ELF-1 (cell line): ENCODE results near the gene PRR33.

Source experiments
- DNase-seq: peaks from one replicate; pipeline ENCODE4 v3.0.0-alpha.2; 2016; ENCODE audit warnings: low read depth, low spot score

Gene PRR33

DNA sequence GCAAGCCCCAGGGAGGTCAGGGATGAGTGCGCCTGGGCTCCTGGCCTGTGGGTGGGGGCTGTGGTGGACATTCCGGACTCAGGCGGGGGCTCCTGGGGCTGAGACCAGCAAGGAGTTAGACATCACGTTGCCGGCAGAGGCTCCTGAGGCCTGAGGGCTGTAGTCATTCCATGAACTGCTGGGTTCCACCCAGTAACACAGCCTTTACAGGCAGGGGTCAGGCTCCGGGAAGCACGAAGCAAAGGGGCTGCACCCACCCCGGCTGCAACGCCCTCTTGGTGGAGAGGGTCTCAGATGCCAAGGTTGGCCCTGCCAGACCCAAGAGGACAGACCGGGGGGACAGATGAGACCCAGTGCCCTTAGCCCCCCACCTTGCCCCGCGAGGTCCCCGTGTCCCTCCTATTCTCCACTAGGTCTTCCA lies 36.8 kb upstream of the PRR33 start:
- DNase-seq, result peak; percentile 53

DNA sequence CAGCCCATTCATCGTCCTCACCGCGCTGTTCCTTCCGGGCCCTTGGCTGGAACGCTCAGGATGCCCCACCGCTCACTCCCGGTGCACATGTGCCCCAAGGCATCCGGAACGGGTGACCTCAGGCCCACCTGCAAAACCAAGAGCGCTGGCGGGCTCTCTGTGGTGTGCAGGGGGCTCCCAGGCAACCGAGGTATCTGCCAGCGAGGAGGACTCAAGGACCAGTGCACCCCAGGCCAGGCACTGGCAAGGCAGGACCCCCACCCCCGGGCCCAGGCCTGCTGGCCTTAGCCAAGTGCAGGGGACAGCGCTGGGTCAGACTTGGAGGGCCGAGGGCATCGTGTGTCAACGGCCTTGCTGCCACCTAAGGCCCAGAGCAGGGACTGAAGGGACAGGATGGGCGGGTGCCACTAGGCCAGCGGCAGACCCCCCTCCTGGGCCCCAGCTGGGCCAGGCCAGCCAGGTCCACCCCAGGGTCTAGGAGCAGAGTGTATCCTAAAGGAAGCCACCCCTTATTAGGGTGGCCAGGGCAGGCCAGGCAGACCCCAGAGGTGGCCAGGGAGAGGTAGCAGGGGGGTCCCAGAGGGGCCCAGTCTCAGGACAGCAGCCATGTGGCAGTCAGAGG lies 36.3 kb upstream of the PRR33 start:
- no peak for DNase-seq

DNA sequence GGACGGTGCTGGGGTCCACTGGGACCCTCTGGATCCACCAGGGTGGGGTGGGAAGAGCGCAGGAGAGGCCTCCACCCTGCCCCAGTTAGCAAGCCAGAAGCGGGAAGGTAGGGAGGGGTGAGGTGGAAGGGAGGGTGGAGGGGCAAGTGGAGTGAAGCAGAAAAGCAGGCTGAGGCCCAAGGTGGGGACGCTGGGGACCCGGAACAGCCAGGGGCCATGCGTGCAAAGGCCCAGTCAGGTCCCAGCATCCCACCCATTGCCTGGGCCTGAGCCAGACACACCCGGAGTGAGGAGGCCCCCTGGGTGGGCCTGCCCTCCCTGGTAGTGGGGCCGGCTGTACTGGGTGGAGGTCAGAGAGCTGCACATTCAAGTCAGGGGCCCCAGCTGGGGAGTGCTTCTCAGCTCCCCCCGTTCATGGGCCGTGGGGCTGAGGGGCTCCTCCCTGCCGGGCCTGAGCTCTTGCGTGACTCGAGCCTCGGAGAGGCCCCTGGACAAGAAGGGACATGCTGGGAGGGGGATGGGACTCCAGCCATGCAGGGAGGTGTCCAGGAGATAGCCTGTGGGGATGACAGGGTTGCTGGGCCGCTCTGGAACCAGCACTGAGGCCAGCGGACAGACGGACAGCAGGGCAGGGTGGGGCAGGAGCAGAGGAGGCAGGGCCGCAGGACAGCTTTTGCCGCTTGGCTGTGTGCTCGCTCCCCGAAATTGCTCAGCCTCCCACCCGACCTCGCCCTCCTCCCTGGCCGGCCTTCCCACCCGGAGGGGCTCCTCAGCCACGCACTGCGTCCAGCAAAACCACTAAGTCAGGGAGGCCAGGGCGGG lies 35.5 kb upstream of the PRR33 start:
- peak; percentile 46 for DNase-seq

GRCh38 chr11:1926156-1927025 lies 34.7 kb upstream of the PRR33 start:
- DNase-seq, result peak; percentile 44

- DNase-seq, result no peak
These were observed 33.9 kb upstream of the PRR33 start for GRCh38 chr11:1925373-1926155.

DNA sequence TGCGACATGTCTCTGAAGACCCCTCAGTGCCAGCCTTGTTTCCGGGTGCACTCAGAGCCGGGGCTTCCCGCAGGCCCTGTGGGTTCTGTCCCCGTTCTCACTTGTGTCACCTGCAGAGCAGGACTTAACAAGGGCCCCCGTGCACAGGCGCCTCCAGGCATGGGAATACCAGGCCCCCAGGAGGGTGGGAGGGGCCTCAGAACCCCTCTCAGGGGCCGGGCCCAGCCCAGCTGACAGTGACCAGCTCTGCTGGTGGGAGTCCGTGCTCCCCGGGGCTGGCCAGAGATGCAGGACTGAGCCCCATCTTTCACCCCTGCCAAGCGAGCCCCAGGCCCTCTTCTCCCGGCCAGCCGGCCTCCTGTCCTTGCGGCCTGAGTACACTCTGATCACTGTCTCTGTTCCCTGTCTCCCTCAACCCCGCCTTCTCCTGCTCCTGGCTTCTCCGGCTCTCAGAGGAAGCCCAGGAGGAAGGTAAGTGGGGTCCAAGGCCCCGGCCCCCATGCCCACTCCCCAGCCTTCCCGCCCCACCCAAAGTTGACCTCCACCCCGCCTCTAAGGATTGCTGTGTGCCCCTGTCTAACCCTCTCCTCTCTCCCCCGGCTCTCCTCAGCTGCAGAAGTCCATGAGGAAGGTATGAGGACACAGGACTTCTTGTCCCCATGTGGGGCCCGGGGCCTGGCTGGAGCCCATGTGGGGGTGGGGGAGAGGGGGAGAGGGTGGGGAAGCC lies 33.1 kb upstream of the PRR33 start:
- no peak for DNase-seq

DNA sequence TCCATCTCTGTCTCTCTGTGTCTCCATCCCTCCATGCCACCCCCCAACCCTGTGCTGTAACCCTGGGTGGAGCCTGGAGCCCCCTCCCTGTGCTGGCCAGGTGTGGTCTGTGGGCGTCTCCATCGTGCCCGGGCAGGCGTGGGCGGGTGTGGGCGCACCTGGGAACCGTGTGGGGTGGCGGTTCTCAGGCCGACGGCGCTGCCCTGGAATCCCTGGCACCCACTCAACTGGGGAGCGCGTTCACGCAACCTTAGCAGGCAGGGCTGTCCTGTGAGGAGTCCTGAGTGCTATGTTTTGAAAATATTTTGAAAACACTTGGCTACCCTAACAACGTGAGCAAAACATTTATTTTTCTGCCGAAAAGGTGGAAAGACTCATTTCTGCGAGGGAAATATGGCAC lies 32.5 kb upstream of the PRR33 start:
- DNase-seq, result no peak

DNA sequence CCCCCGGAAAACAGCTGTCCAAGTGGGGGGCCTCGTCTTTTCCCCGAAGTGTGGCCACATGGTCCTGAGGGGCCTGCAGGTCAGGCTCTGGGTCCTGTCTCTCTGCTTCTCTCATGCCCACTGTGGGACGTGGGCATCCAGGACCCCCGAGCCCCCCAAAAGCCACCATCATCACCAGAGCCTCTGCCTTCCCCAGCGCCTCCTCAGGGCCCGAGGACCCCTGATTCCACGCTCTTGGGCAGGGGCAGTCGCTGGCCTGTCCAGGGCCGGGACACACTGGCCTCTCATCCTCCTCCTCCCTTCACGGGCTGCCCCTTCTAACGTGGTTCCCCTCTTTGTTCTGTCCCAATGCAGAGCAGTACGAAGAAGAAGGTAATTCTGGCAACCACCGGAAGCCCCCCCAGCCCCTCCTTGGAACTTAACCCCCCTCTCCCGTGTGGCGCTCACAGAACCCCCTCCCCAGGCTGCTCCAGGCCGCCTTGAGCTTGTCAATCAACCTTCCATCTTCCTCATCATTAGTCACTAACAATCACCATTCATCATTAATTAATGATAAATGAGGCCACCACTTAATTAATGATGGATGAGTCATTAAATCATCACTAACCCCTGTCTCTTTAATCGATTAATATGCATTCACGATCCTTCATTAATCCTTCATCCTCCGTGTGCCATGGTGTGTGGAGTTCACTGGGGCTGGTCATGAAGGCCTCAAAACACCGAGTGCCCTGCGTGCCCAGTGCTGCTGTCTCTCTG lies 31.7 kb upstream of the PRR33 start:
- no peak for DNase-seq

GRCh38 chr11:1922481-1923081 lies 30.9 kb upstream of the PRR33 start:
- DNase-seq, result no peak

GRCh38 chr11:1921574-1922141 lies 30.0 kb upstream of the PRR33 start:
- no peak for DNase-seq

- DNase-seq, result no peak
These were observed 29.3 kb upstream of the PRR33 start for GRCh38 chr11:1920909-1921573.

- DNase-seq, result no peak
These were observed 28.6 kb upstream of the PRR33 start for GRCh38 chr11:1920128-1920908.

DNA sequence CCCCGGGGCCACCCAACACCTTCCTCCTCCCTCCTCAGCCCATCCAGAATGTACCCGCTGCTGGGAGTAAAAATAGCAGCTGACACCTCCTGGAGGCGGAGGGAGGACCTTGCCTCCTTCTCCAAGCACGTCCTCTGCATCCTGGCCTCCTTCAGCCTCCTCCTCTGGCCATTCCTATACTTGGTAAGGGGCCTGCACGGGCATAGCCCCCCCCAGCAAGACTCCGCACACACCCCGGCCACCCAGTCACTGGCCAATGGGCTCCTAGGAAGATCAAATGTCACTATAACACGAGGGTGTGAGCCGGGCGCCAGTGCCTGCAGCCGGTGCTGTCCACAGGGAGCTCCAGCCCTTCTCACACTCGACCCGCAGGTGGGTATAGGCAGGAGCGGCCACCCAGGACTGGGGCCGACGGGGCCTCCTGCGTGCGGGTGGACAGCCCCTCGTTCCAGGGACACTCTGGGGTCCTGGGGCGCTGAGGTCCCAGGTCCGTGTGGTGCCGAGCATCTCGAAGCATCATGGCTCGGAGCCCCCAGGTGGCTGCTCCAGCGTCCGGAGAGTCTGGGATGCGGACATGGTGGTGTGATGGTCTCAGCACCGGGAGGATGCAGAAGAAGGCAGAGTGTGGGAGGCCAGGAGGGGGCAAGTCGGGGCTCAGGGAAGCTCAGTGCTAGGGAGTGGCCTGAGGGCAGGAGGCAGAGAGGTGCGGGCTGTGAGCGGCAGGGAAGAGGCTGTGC lies 27.9 kb upstream of the PRR33 start, which contains the start of gene TNNT3:
Gene TNNT3, plus strand, starts transcription at position 313 of the 737 bp plus-strand sequence. CDS start 3,172 bp downstream, outside the sequence.
- peak; percentile 58 for DNase-seq

DNA sequence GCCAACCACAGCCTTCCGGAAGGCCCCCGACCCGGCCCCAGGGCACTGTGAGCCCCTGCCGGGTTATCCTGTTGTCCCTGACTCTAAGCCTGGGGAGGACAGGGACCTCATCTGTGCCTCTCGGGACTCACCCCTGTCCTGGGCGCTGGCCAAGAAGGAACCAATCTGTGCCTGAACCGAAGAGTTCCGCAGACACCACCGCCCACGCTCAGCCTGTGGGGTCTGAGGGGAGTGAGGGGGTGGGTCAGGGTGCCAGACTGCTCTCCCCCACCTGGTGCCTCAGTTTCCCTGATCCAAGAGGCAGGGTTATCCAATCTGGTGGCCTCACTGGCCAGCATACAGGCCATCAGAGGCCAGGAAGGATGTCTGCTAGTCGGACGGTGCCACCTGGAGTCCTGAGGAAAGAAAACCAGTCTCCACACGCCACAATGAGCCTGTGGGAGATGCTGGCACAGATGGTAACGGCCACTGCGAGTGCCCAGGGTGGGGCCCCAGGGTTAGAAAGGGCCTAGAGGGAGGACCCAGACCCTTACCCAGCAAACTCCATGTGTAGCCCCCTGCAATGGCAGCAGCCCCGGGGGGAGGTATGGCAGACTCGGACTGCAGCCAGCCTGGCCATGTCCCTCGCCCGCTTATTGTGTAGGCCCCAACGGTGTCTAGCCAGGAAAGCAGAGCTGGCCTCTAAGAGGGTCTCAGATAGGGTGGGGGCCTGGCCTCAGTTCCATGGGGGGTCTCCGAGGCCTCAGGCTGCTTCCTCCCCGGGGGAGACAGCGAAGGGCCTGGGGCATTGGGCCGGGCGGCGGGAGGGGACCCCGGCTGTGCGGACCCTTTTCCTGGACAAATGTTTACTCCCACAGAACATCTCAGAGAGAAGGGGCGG lies 27.0 kb upstream of the PRR33 start:
- DNase-seq, result no peak

DNA sequence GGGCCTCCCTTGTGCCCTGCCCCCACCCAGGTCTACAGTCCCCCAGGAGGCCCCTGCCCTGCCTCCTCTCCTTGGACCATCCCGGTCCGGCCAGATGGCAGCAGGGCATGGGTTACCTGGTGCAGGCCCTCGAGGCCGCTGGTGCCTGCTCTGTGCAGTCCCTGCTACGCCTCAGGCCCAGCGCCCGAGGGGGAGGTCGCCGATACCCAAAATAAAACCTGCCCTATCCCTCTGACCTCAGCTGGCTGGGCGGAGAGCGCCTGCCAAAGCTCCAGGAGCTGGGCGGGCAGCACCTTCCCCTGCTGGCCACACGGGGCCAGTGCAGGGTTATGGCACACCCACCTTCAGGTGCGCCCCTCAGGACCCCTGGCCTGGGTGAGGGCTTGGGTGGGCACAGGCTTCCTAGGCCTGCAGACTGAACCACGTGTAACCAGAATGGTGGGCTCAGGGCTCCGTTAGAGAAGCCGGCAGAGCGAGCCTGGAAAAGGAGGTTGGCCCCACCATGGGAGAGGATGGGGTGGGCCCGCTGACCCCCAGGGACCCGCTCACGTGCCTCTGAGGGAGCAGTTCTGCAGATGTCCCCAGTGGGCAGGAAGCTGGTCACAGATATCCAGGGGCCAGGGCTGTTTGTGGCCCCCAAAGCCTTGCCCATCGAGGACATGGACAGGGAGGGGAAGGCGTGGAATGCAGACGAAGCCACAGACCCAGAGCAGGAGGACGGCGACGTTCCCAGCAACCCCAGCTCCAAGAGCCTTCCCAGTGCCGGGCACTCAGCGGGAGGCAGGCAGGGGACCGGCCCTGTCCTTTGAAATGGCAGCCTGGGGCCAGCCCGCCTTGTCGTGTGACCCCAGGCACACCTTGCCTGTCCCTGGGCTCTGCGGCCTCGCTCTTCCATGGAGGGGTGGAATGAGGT lies 26.1 kb upstream of the PRR33 start:
- peak; percentile 61 for DNase-seq
